ENCODE results near the gene CNN1. TPM values are rescaled to one million over a fixed set of nuclear protein-coding genes. Genes with fewer than 3 reads are reported as not detected.
"Not testable (repeated sequence)": the region's sequence is repeated elsewhere in the genome, so short reads cannot be mapped to it uniquely, and the experiment has no call there.

CNN1 gene
- total and polyA plus RNA-seq, 9 of the 15 experiments (the other 6 are each of a cell fraction or from before 2014, with no cell fraction given) = 0.23 to 10.6 (median 5.2) TPM

DNA sequence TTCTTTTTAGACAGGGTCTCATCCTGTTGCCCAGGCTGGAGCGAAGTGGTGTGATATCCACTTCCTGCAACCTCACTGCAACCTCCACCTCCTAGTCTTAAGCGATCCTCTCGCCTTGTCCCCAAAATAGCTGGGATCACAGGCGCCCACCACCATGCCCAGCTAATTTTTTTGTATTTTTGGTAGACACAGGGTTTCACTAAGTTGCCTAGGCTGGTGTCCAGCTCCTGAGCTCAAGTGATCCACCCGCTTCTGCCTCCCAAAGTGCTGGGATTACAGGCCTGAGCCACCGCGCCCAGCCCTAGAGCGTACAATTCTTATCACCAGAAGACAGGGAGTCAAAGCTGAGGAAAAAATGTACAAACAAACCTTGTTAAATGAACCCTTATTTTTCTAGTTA is 24.9 kb downstream of the CNN1 start (continued):
- TF ChIP-seq EHMT2 (IDR thresholded peaks at IDR 0.05) = no peak
- TF ChIP-seq TAF7 (tag; IDR thresholded peaks at IDR 0.05) = peak; percentile 44; the same call in 1 of the 2 replicates
- TF ChIP-seq SMARCE1 (IDR thresholded peaks at IDR 0.05) = peak; percentile 70
- peak; percentile 60 for TF ChIP-seq ZFX (CRISPR knock-in tag; IDR thresholded peaks at IDR 0.05)

GRCh38 chr19:11564082-11564807 is 25.6 kb downstream of the CNN1 start:
- Histone ChIP-seq H2AFZ (ENCODE audit: low read depth, low read length) (peak overlapping the region; percentile 14; the same call in 1 of the 2 replicates), H3K9ac (ENCODE audit: insufficient read depth in 1 of 2, low read depth in 2 of 2, low read length in 2 of 2) (peak overlapping the region in 1 of 2 experiments; percentile 68; a peak in 2 of 4 replicates), H3K79me2 (ENCODE audit: control insufficient read depth, insufficient read depth, low read length) (peaks cover 19% of the 10 kb centered on the region), H3K4me2 (ENCODE audit: insufficient read depth, low read length) (peak overlapping the region; percentile 81), H3K4me1 (replicated peaks in 1 of 2; ENCODE audit: control insufficient read depth in 2 of 2, insufficient read depth in 2 of 2, low read length in 2 of 2) (peaks cover 58 to 63% of the 10 kb centered on the region in 2 experiments), H3K27ac (ENCODE audit: extremely low read depth, low read depth, low read length) (peak overlapping the region; percentile 86)
- H3K9me1 ChIP-seq (ENCODE audit: control insufficient read depth, insufficient read depth, low read length); H3K27me3 ChIP-seq (ENCODE audit: control insufficient read depth in 2 of 2, insufficient read depth in 2 of 2, low read length in 2 of 2); BruUV-seq (replicated peaks); H3K36me3 ChIP-seq (ENCODE audit: control insufficient read depth, insufficient read depth, low read length); FAIRE-seq; CTCF ChIA-PET (ENCODE audit: low intra/inter-chr PET ratio); H3K9me3 ChIP-seq (replicated peaks; ENCODE audit: control insufficient read depth, insufficient read depth, low read depth, low read length); in situ Hi-C loops (cut with MboI); H3K4me3 ChIP-seq; ATAC-seq; DNase-seq (ENCODE audit: extremely low read depth in 1 of 4, low spot score in 3 of 4); H4K20me1 ChIP-seq (replicated peaks; ENCODE audit: control insufficient read depth, insufficient read depth, low read length); TF ChIP-seq ID3 (CRISPR knock-in tag; IDR thresholded peaks at IDR 0.05): not testable (repeated sequence)
- 18% methylated on average over 6 of the region's 6 CpGs for WGBS (ENCODE audit: insufficient coverage, low coverage, missing lambda C conversion rate)
- intact Hi-C loops (cut with micrococcal nuclease) = loop anchor here (1.0 to 5.0 kb wide), 2 partner anchors 23 to 133 kb away; no protein-coding TSS in a partner anchor
- POLR2A ChIA-PET = interaction anchor here (0.7 to 1.4 kb wide), 9 partner anchors 9 to 553 kb away, joined by 3 to 6 read pairs (median 4); no protein-coding TSS in a partner anchor
- peak in 1 of 2 experiments; percentile 19; a peak in 1 of 4 replicates for TF ChIP-seq ARNT (IDR thresholded peaks at IDR 0.05)
- peak; percentile 73 for TF ChIP-seq ID3 (tag; IDR thresholded peaks at IDR 0.05)
- peak; percentile 37 for TF ChIP-seq ETS2 (tag; IDR thresholded peaks at IDR 0.05; ENCODE audit: borderline replicate concordance, poor library complexity, severe bottlenecking)
- TF ChIP-seq BCOR (IDR thresholded peaks at IDR 0.05) = peak; percentile 33; the same call in 1 of the 2 replicates
- peak; percentile 7; the same call in 1 of the 2 replicates for TF ChIP-seq GABPA (tag; conservative IDR thresholded peaks at IDR 0.05; ENCODE audit: low read depth)
- 0 out of 2 replicates have a peak, but pooled peaks have one; percentile 50 for TF ChIP-seq GATAD2A (IDR thresholded peaks at IDR 0.05)
- 0 out of 2 replicates have a peak, but pooled peaks have one; percentile 3 for TF ChIP-seq POLR2H (tag; IDR thresholded peaks at IDR 0.05; ENCODE audit: low read depth)
- 0 out of 2 replicates have a peak, but pooled peaks have one; percentile 17 for TF ChIP-seq PTTG1 (tag; IDR thresholded peaks at IDR 0.05; ENCODE audit: low read depth)
- peak; percentile 42; the same call in 1 of the 2 replicates for TF ChIP-seq MTA3 (IDR thresholded peaks at IDR 0.05; ENCODE audit: borderline replicate concordance)
- 0 out of 2 replicates have a peak, but pooled peaks have one; percentile 0 for TF ChIP-seq TFAP4 (CRISPR knock-in tag; IDR thresholded peaks at IDR 0.05; ENCODE audit: borderline replicate concordance)
